ENCODE data around the gene WNT9A. TPM values are rescaled to one million over a fixed set of nuclear protein-coding genes. Genes with fewer than 3 reads are reported as not detected.

The WNT9A gene
- total RNA-seq, 1 experiment from 2014 or later, result 22.2 TPM

DNA sequence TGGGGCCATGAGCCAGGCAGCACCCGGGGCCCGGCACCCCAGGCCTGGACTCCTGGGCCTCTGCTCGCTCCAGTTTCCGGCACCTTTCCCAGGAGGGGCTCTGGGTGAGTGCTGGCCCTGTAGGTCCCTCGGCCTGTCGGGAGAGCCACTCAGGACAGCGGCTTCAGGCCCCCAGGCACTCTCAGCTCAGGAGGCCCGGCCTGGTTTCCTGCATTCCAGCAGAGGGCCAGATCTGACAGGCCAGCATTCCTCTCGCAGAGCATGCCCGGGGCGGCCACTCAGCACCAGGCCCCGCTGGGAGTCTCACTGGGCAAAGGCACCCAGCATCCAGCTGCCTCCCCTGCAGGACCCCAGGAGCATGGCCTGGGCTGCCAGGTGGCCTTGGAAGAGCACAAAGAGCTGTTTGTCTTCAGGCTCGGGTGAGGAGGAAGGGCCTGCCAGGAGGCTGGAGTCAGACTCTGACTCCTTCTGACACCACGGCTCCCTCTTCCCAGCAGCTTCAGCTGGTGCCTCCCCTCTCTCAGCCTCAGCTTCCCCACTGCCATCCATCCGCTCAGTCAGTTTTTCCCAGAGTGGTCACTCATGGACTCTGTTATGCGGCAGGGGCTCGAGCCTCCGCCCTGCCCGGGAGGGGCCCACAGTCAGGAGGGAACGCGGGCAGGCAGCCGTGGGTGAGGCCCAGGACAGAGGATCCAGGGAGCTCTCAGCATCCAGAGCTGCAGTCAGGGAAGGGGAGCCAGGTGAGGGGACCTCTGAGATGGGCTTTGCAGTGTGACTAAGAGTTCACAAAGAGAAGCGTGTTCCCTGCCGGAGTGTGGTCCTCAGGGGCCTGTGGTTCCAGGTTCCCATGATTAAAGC is 51.7 kb downstream of the WNT9A start:
- ChIA-PET CTCF (no interaction called here), POLR2A (ENCODE audit: unreplicated experiment) (no interaction called here)
- ATAC-seq (no peak), DNase-seq (no peak)
- Histone ChIP-seq H3K36me3 (ENCODE audit: low read depth, low read length) (no peaks in the 10 kb centered on the region), H2AFZ (ENCODE audit: low read length) (no peak overlapping the region), H3K4me2 (ENCODE audit: low read length) (no peak overlapping the region), H3K4me1 (ENCODE audit: insufficient read depth, low read length) (peaks cover 4% of the 10 kb centered on the region; the same call in 1 of the 2 replicates), H3K4me3 (ENCODE audit: low read length) (no peak overlapping the region), H4K20me1 (ENCODE audit: low read length) (no peaks in the 10 kb centered on the region), H3K27me3 (ENCODE audit: low read length) (no peaks in the 10 kb centered on the region), H3K27ac (ENCODE audit: low read length) (no peak overlapping the region), H3K9me3 (ENCODE audit: low read length) (no peaks in the 10 kb centered on the region), H3F3A (ENCODE audit: low read length, unreplicated experiment) (no peaks in the 10 kb centered on the region), H3K79me2 (ENCODE audit: low read length) (no peaks in the 10 kb centered on the region), H3K9me2 (replicated peaks; ENCODE audit: low read length) (no peaks in the 10 kb centered on the region), H3K9ac (ENCODE audit: low read length) (no peak overlapping the region)
- TF ChIP-seq, protein P1, sequence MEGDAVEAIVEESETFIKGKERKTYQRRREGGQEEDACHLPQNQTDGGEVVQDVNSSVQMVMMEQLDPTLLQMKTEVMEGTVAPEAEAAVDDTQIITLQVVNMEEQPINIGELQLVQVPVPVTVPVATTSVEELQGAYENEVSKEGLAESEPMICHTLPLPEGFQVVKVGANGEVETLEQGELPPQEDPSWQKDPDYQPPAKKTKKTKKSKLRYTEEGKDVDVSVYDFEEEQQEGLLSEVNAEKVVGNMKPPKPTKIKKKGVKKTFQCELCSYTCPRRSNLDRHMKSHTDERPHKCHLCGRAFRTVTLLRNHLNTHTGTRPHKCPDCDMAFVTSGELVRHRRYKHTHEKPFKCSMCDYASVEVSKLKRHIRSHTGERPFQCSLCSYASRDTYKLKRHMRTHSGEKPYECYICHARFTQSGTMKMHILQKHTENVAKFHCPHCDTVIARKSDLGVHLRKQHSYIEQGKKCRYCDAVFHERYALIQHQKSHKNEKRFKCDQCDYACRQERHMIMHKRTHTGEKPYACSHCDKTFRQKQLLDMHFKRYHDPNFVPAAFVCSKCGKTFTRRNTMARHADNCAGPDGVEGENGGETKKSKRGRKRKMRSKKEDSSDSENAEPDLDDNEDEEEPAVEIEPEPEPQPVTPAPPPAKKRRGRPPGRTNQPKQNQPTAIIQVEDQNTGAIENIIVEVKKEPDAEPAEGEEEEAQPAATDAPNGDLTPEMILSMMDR (conservative IDR thresholded peaks at IDR 0.05; ENCODE audit: low read depth, low read length), result no peak
- TF ChIP-seq EZH2 (IDR thresholded peaks at IDR 0.05; ENCODE audit: low read length, unreplicated experiment) (no peak), EZH2phosphoT487 (IDR thresholded peaks at IDR 0.05; ENCODE audit: borderline replicate concordance, low read length) (no peak)
- no TSS peak for BruUV-seq (replicated peaks)
- intact Hi-C loops (cut with micrococcal nuclease), result no loop called here

DNA sequence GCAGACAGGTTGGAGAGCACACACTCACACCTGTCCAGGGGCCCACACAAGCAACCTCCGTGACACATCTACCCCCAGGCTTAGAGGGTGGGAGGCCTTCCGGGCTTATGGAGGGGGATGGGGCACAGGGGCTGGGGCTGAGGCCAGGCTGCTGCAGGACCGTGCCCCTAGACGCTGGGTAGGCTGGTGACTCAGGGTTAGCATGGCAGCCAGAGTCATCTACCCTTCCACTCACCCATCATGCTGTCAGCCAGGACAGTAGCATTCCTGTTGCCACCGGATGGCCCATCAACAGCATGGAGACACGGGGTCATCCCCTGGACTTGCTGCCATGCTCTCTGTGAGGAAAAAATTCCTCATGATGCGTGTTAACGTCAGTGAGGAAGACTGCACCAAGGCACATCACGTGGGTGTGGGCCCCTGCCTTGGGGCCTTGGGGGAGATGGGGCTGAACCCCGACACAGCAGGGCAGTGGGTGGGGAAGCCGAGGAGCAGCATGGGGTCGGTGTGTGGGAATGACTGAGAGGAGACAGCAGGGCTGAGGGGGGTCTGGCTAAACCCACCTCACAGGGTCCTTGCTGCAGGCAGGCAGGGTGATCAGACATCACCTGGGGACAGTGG is 52.8 kb downstream of the WNT9A start:
- no peaks in the 10 kb centered on the region for H3K9me3 ChIP-seq (ENCODE audit: low read length)
- H2AFZ ChIP-seq (ENCODE audit: low read length), result no peak overlapping the region
- H3K36me3 ChIP-seq (ENCODE audit: low read depth, low read length), result no peaks in the 10 kb centered on the region
- TF ChIP-seq, protein P1 (conservative IDR thresholded peaks at IDR 0.05; ENCODE audit: low read depth, low read length), result no peak
- TF ChIP-seq EZH2 (IDR thresholded peaks at IDR 0.05; ENCODE audit: low read length, unreplicated experiment) (no peak), EZH2phosphoT487 (IDR thresholded peaks at IDR 0.05; ENCODE audit: borderline replicate concordance, low read length) (no peak)
- DNase-seq (no peak), ATAC-seq (no peak)
- no TSS peak for BruUV-seq (replicated peaks)
- no peak overlapping the region for H3K4me2 ChIP-seq (ENCODE audit: low read length)
- intact Hi-C loops (cut with micrococcal nuclease), result no loop called here
- no peak overlapping the region for H3K27ac ChIP-seq (ENCODE audit: low read length)
- no peaks in the 10 kb centered on the region for H4K20me1 ChIP-seq (ENCODE audit: low read length)
- no peaks in the 10 kb centered on the region for H3K79me2 ChIP-seq (ENCODE audit: low read length)
- H3K9ac ChIP-seq (ENCODE audit: low read length), result no peak overlapping the region
- peaks cover 4% of the 10 kb centered on the region; the same call in 1 of the 2 replicates for H3K4me1 ChIP-seq (ENCODE audit: insufficient read depth, low read length)
- H3F3A ChIP-seq (ENCODE audit: low read length, unreplicated experiment), result no peaks in the 10 kb centered on the region
- ChIA-PET CTCF (no interaction called here), POLR2A (ENCODE audit: unreplicated experiment) (no interaction called here)
- no peak overlapping the region for H3K4me3 ChIP-seq (ENCODE audit: low read length)
- no peaks in the 10 kb centered on the region for H3K9me2 ChIP-seq (replicated peaks; ENCODE audit: low read length)
- no peaks in the 10 kb centered on the region for H3K27me3 ChIP-seq (ENCODE audit: low read length)

Data from PC-3 (cell line).